Mesothelial cell of epicardium (in vitro differentiated cells): ENCODE results near the gene LRRC61. TPM values are rescaled to one million over a fixed set of nuclear protein-coding genes. Genes with fewer than 3 reads are reported as not detected.
A peak's percentile ranks its signal among the peaks of the same experiment; 100 is the strongest.

Experiments used
- DNase-seq, 2 experiments: peaks; one replicate each; pipeline ENCODE4 v3.0.0; 2021; ENCODE audit warnings: low spot score in 2 of 2; ENCODE audit not compliant: unreplicated experiment in 2 of 2
- H3K27ac Mint-ChIP-seq: 2 replicates; pipeline ENCODE4 v1.8.0; 2021; ENCODE audit warnings: mixed read lengths
- H3K27me3 Mint-ChIP-seq: 2 replicates; pipeline ENCODE4 v1.8.0; 2021; ENCODE audit warnings: low read depth, mixed read lengths
- H3K36me3 Mint-ChIP-seq: 2 replicates; pipeline ENCODE4 v1.8.0; 2021; ENCODE audit warnings: mixed read lengths
- H3K4me1 Mint-ChIP-seq: 2 replicates; pipeline ENCODE4 v1.8.0; 2021; ENCODE audit warnings: mixed read lengths
- H3K4me3 Mint-ChIP-seq: 2 replicates; pipeline ENCODE4 v1.8.0; 2021; ENCODE audit warnings: mild to moderate bottlenecking, moderate library complexity, mixed read lengths
- H3K9me3 Mint-ChIP-seq: 2 replicates; pipeline ENCODE4 v1.8.0; 2021; ENCODE audit warnings: mixed read lengths
- CTCF ChIP-seq: fragments of 200-600 bp; sonication (generic); IDR thresholded peaks from one replicate; pipeline ENCODE4 v1.5.0; 2021; ENCODE audit warnings: antibody characterized with exemption; ENCODE audit not compliant: unreplicated experiment
- total RNA-seq: library from RNA; stranded (reverse); gene quantifications from 3 replicates; pipeline ENCODE4 v1.2.1, GENCODE V29; 2021

The LRRC61 gene
- total RNA-seq, 1 donor from 2014 or later, result 4.0 TPM

GRCh38 chr7:150381096-150381495 is 57.9 kb downstream of the LRRC61 start:
- Mint-ChIP-seq H3K9me3 (no peaks in the 10 kb centered on the region), H3K36me3 (no peaks in the 10 kb centered on the region), H3K4me3 (peak overlapping the region; percentile 83), H3K4me1 (peaks cover 78% of the 10 kb centered on the region), H3K27me3 (no peaks in the 10 kb centered on the region), H3K27ac (peak overlapping the region; percentile 74)
- no peak for DNase-seq
- TF ChIP-seq CTCF, result no peak

- no peak for TF ChIP-seq CTCF
- peaks cover 3% of the 10 kb centered on the region for H3K36me3 Mint-ChIP-seq
- peaks cover 78% of the 10 kb centered on the region for H3K4me1 Mint-ChIP-seq
- H3K4me3 Mint-ChIP-seq, result no peak overlapping the region
- H3K27ac Mint-ChIP-seq, result peak overlapping the region; percentile 61
- H3K9me3 Mint-ChIP-seq, result no peaks in the 10 kb centered on the region
- no peaks in the 10 kb centered on the region for H3K27me3 Mint-ChIP-seq
- DNase-seq, result no peak
Observed at GRCh38 chr7:150381785-150382122, 58.6 kb downstream of the LRRC61 start.

GRCh38 chr7:150382123-150382843 is 59.1 kb downstream of the LRRC61 start:
- no peak overlapping the region for H3K4me3 Mint-ChIP-seq
- H3K9me3 Mint-ChIP-seq, result no peaks in the 10 kb centered on the region
- no peaks in the 10 kb centered on the region for H3K27me3 Mint-ChIP-seq
- H3K4me1 Mint-ChIP-seq, result peaks cover 77% of the 10 kb centered on the region
- H3K36me3 Mint-ChIP-seq, result peaks cover 4% of the 10 kb centered on the region
- no peak for DNase-seq
- no peak for TF ChIP-seq CTCF
- peak overlapping the region; percentile 95 for H3K27ac Mint-ChIP-seq

- Mint-ChIP-seq H3K4me1 (peaks cover 71% of the 10 kb centered on the region), H3K4me3 (peak overlapping the region; percentile 16), H3K36me3 (peaks cover 4% of the 10 kb centered on the region), H3K27me3 (no peaks in the 10 kb centered on the region), H3K9me3 (no peaks in the 10 kb centered on the region), H3K27ac (peak overlapping the region; percentile 95)
- no peak for DNase-seq
- no peak for TF ChIP-seq CTCF
Observed at GRCh38 chr7:150382844-150383225, 59.7 kb downstream of the LRRC61 start.

- Mint-ChIP-seq H3K27ac (peak overlapping the region; percentile 95), H3K4me1 (peaks cover 71% of the 10 kb centered on the region), H3K4me3 (no peak overlapping the region), H3K36me3 (peaks cover 4% of the 10 kb centered on the region), H3K27me3 (no peaks in the 10 kb centered on the region), H3K9me3 (no peaks in the 10 kb centered on the region)
- DNase-seq, result no peak
- TF ChIP-seq CTCF, result no peak
Observed at GRCh38 chr7:150383710-150384397, 60.7 kb downstream of the LRRC61 start.
